ENCODE results near the gene HNRNPDL. TPM values are rescaled to one million over a fixed set of nuclear protein-coding genes. Genes with fewer than 3 reads are reported as not detected.

HNRNPDL gene
- total and polyA plus RNA-seq, 2 donors (not counting 1 experiment from before 2014, with no cell fraction given) = 296 to 370 TPM

DNA sequence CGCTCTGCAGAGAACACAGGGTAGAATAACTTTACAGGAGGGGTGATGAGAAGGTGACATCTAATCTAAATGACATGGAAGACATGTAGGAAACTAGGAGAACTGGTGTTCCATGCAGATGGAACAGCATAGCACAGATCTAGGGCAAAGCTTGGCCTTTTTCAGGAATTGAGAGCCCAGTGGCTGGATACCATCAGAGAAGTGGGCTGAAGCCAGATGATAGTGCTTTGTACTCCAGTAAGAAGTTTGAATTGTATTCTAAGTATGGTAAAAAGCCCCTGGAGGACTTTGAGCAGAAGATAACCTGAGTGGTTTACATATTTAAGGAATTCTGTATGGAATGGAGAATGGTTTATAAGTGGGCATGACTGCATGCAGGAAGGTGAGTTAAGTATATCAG lies 33.0 kb upstream of the HNRNPDL start:
- DNase-seq = peak; percentile 7
- Mint-ChIP-seq H3K4me3 (no peak overlapping the region), H3K4me1 (peaks cover 25% of the 10 kb centered on the region), H3K27me3 (no peaks in the 10 kb centered on the region), H3K9me3 (ENCODE audit: insufficient read depth) (no peaks in the 10 kb centered on the region), H3K27ac (peak overlapping the region; percentile 18)
- Histone ChIP-seq H2AFZ (ENCODE audit: insufficient read depth, low read depth, low read length, poor library complexity, severe bottlenecking) (no peak overlapping the region), H3K9ac (ENCODE audit: low read length) (no peak overlapping the region), H3K4me1 (ENCODE audit: control insufficient read depth in 2 of 2, insufficient read depth in 2 of 2, low read length in 2 of 2) (peaks cover 5 to 8% of the 10 kb centered on the region in 2 donors), H4K20me1 (ENCODE audit: control insufficient read depth, insufficient read depth, low read length, poor library complexity, severe bottlenecking) (no peaks in the 10 kb centered on the region), H3K36me3 (replicated peaks in 1 of 2; ENCODE audit: control extremely low read depth in 1 of 2, control insufficient read depth in 1 of 2, extremely low read depth in 1 of 2, insufficient read depth in 2 of 2, low read length in 1 of 2) (peaks cover 0 to 18% of the 10 kb centered on the region in 2 experiments), H3K9me3 (ENCODE audit: control extremely low read depth in 1 of 3, control insufficient read depth in 2 of 3, insufficient read depth in 1 of 3, low read length in 2 of 3) (no peaks in the 10 kb centered on the region), H3K79me2 (ENCODE audit: control insufficient read depth, insufficient read depth, low read length) (no peaks in the 10 kb centered on the region), H3K27me3 (replicated peaks in 1 of 4; ENCODE audit: control extremely low read depth in 1 of 4, control insufficient read depth in 3 of 4, insufficient read depth in 4 of 4, low read length in 3 of 4) (no peaks in the 10 kb centered on the region), H3K4me3 (ENCODE audit: control extremely low read depth in 1 of 5, extremely low read depth in 1 of 5, insufficient read depth in 1 of 5, low read depth in 2 of 5, low read length in 4 of 5) (no peak overlapping the region), H3K4me2 (replicated peaks; ENCODE audit: low read depth, low read length, poor library complexity, severe bottlenecking) (no peak overlapping the region), H3K27ac (ENCODE audit: low read length in 2 of 2) (no peak overlapping the region)
- ATAC-seq (ENCODE audit: low read depth) = no peak
- 89% methylated on average over 1 of the region's 1 CpG for WGBS (ENCODE audit: insufficient coverage)
- no peak for TF ChIP-seq EZH2 (IDR thresholded peaks at IDR 0.05; ENCODE audit: borderline replicate concordance, insufficient read depth, low read depth, low read length, poor library complexity, severe bottlenecking)
- TF ChIP-seq, protein P1, sequence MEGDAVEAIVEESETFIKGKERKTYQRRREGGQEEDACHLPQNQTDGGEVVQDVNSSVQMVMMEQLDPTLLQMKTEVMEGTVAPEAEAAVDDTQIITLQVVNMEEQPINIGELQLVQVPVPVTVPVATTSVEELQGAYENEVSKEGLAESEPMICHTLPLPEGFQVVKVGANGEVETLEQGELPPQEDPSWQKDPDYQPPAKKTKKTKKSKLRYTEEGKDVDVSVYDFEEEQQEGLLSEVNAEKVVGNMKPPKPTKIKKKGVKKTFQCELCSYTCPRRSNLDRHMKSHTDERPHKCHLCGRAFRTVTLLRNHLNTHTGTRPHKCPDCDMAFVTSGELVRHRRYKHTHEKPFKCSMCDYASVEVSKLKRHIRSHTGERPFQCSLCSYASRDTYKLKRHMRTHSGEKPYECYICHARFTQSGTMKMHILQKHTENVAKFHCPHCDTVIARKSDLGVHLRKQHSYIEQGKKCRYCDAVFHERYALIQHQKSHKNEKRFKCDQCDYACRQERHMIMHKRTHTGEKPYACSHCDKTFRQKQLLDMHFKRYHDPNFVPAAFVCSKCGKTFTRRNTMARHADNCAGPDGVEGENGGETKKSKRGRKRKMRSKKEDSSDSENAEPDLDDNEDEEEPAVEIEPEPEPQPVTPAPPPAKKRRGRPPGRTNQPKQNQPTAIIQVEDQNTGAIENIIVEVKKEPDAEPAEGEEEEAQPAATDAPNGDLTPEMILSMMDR (IDR thresholded peaks at IDR 0.05) = no peak
- POLR2A ChIA-PET = no interaction called here
- intact Hi-C loops (cut with micrococcal nuclease) = loop anchor here (2.0 to 5.0 kb wide), 2 partner anchors 379 to 820 kb away; no protein-coding TSS in a partner anchor
- CTCF ChIA-PET = no interaction called here

- H3K27ac Mint-ChIP-seq = no peak overlapping the region
- DNase-seq (peak; percentile 86), ATAC-seq (ENCODE audit: low read depth) (peak; percentile 98)
- CTCF ChIA-PET = interaction anchor here (1.0 kb wide), 2 partner anchors 22 to 798 kb away, joined by 3 read pairs; no protein-coding TSS in a partner anchor
- no peaks in the 10 kb centered on the region for H4K20me1 ChIP-seq (ENCODE audit: control insufficient read depth, insufficient read depth, low read length, poor library complexity, severe bottlenecking)
- H3K4me3 Mint-ChIP-seq = no peak overlapping the region
- no peaks in the 10 kb centered on the region for H3K9me3 Mint-ChIP-seq (ENCODE audit: insufficient read depth)
- H3K9ac ChIP-seq (ENCODE audit: low read length) = no peak overlapping the region
- POLR2A ChIA-PET = no interaction called here
- intact Hi-C loops (cut with micrococcal nuclease) = loop anchor here (1.0 to 5.0 kb wide), 4 partner anchors 33 to 1178 kb away; no protein-coding TSS in a partner anchor
- H3K4me2 ChIP-seq (replicated peaks; ENCODE audit: low read depth, low read length, poor library complexity, severe bottlenecking) = no peak overlapping the region
- H2AFZ ChIP-seq (ENCODE audit: insufficient read depth, low read depth, low read length, poor library complexity, severe bottlenecking) = no peak overlapping the region
- TF ChIP-seq EZH2 (IDR thresholded peaks at IDR 0.05; ENCODE audit: borderline replicate concordance, insufficient read depth, low read depth, low read length, poor library complexity, severe bottlenecking) = no peak
- TF ChIP-seq, protein P1 (IDR thresholded peaks at IDR 0.05) = peak; percentile 87
- peaks cover 5 to 8% of the 10 kb centered on the region in 2 donors for H3K4me1 ChIP-seq (ENCODE audit: control insufficient read depth in 2 of 2, insufficient read depth in 2 of 2, low read length in 2 of 2)
- no peak overlapping the region for H3K4me3 ChIP-seq (ENCODE audit: control extremely low read depth in 1 of 5, extremely low read depth in 1 of 5, insufficient read depth in 1 of 5, low read depth in 2 of 5, low read length in 4 of 5)
- no peak overlapping the region for H3K27ac ChIP-seq (ENCODE audit: low read length in 2 of 2)
- peaks cover 25% of the 10 kb centered on the region for H3K4me1 Mint-ChIP-seq
- 70% methylated on average over 2 of the region's 7 CpGs for WGBS (ENCODE audit: insufficient coverage)
- H3K36me3 ChIP-seq (replicated peaks in 1 of 2; ENCODE audit: control extremely low read depth in 1 of 2, control insufficient read depth in 1 of 2, extremely low read depth in 1 of 2, insufficient read depth in 2 of 2, low read length in 1 of 2) = peaks cover 0 to 26% of the 10 kb centered on the region in 2 experiments
- no peaks in the 10 kb centered on the region for H3K27me3 ChIP-seq (replicated peaks in 1 of 4; ENCODE audit: control extremely low read depth in 1 of 4, control insufficient read depth in 3 of 4, insufficient read depth in 4 of 4, low read length in 3 of 4)
- H3K27me3 Mint-ChIP-seq = no peaks in the 10 kb centered on the region
- H3K79me2 ChIP-seq (ENCODE audit: control insufficient read depth, insufficient read depth, low read length) = no peaks in the 10 kb centered on the region
- H3K9me3 ChIP-seq (ENCODE audit: control extremely low read depth in 1 of 3, control insufficient read depth in 2 of 3, insufficient read depth in 1 of 3, low read length in 2 of 3) = no peaks in the 10 kb centered on the region
Observed at GRCh38 chr4:82462415-82462831, 32.2 kb upstream of the HNRNPDL start.

All from B cell (primary cell).